ENCODE data around the gene HLCS. TPM values are rescaled to one million over a fixed set of nuclear protein-coding genes. Genes with fewer than 3 reads are reported as not detected.

Gene HLCS
- total RNA-seq, 1 experiment from 2014 or later: 18.9 TPM

DNA sequence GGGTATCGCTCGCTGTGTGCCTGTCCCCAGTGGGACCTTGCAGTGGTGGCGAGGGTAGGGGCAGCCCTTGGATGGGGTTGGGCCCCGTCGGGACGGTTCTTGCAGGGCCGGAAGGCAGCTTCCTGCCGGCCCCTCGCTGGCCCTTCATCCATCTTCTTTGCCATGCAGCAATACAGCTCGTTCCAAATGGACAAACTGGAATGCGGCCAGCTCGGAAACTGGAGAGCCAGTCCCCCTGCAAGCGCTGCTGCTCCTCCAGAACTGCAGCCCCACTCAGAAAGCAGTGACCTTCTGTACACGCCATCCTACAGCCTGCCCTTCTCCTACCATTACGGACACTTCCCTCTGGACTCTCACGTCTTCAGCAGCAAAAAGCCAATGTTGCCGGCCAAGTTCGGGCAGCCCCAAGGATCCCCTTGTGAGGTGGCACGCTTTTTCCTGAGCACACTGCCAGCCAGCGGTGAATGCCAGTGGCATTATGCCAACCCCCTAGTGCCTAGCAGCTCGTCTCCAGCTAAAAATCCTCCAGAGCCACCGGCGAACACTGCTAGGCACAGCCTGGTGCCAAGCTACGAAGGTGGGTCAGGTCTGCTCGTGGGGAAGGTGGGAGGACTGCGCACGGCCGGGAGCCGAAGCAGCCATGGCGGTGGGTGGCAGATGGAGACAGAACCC is 221.8 kb downstream of the HLCS start:
- in situ Hi-C loops (cut with HindIII; ENCODE audit: low sequenced_read_pairs): no loop called here
- DNase-seq (ENCODE audit: low spot score): peak; percentile 56

DNA sequence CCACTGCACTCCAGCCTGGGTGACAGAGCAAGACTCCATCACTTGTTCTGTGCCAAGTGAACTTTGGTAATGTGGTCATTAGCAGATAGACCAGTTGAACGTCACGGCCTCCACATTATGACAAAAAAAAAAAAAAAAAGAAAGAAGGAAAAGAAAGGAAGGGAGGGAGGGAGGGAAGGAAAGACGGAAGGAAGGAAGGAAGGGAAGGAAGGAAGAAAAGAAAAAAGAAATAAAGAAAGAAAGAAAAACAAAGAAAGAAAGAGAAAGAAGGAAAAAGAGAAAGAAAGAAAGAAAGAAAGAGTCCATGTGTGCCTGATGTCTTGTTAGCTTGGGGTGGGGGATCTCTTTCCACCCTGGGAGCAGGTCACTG is 222.3 kb downstream of the HLCS start:
- DNase-seq (ENCODE audit: low spot score): no peak
- in situ Hi-C loops (cut with HindIII; ENCODE audit: low sequenced_read_pairs): no loop called here

DNA sequence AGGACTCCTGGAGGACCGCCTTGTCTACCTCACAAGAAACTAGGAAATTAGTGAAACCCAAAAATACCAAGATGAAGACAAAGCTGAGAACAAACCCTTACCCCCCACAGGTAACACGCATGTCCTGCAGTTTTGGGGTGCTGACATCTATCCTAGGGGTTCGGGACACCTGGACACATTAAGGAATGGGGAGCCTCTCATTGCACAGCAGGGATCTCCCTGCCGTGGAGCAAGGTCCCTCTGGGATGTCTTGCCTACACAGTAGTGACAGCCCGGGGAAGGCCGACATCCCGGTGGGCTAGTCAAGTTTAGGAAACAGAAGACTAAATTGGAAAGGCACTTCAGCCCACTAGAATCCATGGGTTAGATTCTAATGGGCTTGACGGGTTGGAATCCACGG is 223.0 kb downstream of the HLCS start:
- no peak for DNase-seq (ENCODE audit: low spot score)
- in situ Hi-C loops (cut with HindIII; ENCODE audit: low sequenced_read_pairs): no loop called here

DNA sequence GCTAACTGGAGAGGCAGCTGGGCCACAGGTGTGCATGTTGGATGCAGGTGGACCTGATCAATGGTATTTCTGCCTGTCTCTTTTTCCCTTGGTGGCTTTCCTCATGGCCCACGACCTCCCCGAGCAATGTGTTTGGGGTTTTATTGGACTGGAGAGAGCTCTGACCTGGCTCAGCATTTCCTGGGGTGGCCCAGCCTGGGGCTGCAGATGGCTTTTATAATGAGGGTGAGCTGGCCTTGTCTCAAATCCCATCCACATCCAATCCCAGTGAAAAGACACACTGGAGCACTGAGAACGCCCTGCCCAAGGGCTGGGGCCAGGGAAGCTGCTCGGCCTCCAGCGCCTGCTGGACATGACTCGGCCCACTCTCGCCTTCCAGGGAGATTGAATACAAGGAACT is 223.5 kb downstream of the HLCS start:
- in situ Hi-C loops (cut with HindIII; ENCODE audit: low sequenced_read_pairs): no loop called here

DNA sequence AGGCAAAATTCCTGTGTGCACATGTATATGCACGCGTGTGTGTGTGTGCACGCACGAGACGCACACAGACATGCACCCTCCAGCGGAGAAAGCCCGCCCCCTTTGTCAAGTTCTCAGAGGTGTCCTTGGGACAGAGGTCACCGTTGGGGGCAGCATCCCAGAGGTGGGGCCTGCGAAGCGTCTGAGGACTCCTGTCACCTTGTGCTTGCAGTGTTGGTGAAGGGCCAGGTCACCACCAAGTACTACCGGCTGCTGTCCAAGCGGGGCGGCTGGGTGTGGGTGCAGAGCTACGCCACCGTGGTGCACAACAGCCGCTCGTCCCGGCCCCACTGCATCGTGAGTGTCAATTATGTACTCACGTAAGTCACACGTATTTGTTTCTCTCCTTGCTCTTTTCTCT is 225.0 kb downstream of the HLCS start:
- DNase-seq (ENCODE audit: low spot score): no peak
- in situ Hi-C loops (cut with HindIII; ENCODE audit: low sequenced_read_pairs): no loop called here

More for the DNA sequence above, 223.5 kb downstream of the HLCS start:
- DNase-seq (ENCODE audit: low spot score): no peak

DNA sequence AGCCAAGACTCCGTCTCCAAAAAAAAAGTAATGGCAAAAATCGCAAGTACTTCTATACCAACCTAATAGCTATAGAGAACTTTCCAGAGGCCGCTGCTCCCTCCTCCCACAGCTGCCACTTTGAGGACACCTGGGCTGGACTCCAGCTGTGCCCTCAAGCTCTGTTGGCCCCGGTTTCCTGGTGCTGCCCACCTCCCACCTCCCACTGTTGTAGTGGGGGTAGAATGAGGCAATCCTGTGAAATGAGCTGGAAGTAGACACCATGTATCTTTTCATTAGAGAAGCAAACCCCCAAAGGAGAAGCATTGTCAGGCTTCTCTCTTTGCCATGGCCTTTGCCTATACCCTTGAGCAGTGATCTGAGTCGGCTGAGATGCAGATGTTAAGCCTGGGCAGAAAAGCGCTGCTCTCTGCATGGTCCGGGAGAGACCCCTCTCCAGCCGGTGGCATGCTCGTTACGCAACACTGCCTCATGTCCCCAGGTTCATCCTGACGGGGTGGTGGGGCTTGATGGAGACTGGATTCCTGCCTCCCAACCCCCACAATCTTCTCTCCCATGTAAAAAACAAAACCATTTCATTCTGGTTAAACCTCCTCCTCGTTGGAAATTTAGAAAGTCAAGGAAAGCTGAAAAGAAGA is 227.9 kb downstream of the HLCS start:
- DNase-seq (ENCODE audit: low spot score): no peak
- in situ Hi-C loops (cut with HindIII; ENCODE audit: low sequenced_read_pairs): no loop called here

DNA sequence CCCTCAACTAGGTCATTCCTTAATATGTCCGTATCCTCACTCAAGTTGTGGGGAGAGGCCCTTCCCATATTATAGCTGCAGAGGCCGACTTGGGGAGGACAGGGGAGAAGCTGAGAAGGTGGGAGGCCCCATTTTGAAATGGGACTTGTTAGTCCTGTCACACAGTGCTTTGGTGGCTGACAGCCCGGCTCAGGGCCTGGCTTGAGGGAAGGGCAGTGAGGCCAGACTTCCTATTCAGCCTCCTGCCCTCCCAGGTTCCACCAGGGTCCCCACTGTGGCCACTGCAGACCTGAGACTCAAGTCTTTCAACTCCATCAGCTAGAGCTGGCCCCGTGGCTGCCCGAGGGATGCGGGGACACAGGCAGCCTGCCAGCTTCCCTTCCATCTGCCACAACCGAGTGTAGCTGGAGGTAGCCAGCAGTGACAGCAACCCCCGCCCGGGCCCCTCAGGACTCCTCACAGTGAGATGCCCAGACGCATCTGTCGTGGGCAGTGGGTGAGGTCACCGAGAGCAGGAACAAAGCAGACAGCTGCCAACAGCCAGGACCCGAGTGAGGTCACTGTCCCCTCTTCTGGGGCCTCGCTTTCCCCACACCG is 230.6 kb downstream of the HLCS start:
- DNase-seq (ENCODE audit: low spot score): no peak
- in situ Hi-C loops (cut with HindIII; ENCODE audit: low sequenced_read_pairs): no loop called here

DNA sequence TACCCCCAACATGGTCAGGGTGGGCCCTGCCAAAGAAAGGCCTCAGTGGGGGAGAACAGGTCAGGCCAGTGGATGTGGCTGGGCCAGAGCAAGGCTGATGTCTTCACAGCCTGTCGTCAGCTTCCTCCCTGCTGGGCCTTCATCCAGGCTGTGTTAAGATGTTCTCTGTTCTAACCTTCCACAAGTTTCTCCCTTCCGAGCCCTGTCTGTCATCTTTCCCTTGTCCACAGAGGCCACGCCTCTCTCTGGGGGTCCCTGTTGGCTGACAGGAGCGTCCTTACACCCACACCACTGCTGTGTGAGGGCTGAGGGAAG is 231.3 kb downstream of the HLCS start:
- in situ Hi-C loops (cut with HindIII; ENCODE audit: low sequenced_read_pairs): no loop called here

DNA sequence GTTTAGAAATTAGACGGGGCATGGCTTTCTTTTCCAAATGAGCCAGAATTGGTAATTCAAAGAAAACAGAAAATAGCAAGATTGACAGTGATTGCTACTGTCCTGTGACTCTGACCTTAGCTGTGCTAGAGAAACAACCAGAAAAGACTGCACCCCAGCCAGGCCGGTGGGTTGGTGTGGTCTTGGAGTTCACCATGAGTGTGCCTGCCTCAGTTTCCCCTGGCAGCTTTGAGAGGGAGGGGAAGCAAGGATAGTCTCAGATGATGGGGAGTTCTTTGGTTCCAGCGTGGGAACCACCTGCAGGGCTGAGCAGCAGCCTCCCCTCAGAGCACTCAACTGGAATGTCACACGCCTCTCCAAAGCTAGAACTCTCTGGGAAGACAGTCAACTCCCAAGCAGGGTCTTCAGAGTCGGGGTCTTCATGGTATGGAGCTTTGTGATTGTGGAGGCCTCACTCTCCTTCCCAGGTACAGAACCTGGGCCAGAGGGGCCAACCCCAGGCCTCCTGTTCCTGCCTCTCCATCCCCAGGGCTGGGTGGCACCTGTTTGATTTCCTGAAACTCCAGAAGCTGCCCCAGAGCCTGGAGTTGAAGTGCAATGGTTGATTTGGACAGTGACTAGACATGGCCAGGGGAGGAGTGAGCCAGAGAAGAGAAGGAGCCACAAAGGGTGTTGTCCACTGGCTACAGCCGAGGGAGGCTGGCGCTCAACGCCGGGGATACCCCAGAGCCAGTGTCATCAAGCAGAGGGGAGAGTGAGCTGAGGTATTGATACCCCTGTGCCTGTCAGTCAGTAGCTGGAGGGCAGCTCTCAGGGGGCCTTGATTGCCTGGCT is 231.9 kb downstream of the HLCS start:
- DNase-seq (ENCODE audit: low spot score): no peak
- in situ Hi-C loops (cut with HindIII; ENCODE audit: low sequenced_read_pairs): no loop called here

More for the DNA sequence above, 231.3 kb downstream of the HLCS start:
- no peak for DNase-seq (ENCODE audit: low spot score)

DNA sequence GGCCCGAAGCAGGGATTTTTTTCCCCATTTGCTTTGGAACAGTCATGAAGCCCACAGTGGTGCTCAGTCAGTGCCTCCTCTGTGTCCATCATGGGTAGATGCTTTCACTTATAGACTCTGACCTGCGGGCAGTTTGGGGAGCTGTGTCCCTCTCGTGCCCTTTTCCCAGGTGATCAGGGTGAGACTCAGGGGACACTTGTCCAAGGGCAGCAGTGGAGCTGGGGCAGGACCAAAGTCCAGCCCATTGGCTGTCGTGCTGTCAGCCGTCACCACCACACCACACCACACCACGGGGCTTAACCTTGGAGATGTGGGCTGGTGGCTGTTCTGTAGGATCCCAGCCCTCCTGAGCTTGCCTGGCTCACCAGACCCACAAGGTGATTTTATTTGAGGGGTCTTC is 232.6 kb downstream of the HLCS start:
- in situ Hi-C loops (cut with HindIII; ENCODE audit: low sequenced_read_pairs): no loop called here

DNA sequence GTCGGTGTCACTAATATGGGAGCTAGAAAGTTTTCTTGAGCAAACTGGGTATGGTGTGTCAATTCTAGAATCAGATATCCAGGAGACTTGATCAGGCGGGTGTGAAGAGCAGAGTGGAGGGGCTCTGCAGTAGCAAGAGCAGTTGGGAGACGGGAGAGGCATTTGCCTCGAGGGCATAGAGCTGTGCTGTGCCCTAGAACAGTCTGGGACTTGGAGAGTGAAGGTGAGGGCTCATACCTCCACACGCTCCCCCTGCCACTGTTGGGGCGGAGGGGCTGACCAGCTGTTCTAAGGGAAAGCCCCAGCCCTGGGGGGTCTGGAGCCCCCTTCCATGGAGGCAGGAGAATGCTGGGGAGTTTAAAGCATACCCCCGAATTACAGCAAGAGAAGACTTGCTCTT is 233.7 kb downstream of the HLCS start:
- no peak for DNase-seq (ENCODE audit: low spot score)
- in situ Hi-C loops (cut with HindIII; ENCODE audit: low sequenced_read_pairs): no loop called here

More for the DNA sequence above, 232.6 kb downstream of the HLCS start:
- no peak for DNase-seq (ENCODE audit: low spot score)

DNA sequence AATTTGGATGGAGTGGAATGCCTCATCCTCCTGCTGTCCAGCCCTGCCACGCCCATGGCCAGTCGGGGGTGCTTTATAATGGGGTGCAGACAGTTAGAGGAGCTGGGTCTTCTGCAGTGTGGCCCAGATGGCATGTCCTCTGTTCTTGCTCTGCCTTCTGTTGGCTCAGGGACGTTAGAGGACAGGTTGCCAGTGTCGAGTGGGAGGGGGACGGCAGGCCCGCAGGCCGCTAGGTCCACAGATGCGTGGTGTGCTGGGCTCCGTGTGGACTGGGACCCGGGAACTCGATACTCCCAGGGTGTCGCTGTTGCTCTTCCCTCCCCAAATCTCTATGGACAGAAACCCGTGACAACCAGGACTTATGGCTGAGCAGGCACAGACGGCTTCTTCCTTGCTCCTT is 234.3 kb downstream of the HLCS start:
- in situ Hi-C loops (cut with HindIII; ENCODE audit: low sequenced_read_pairs): no loop called here
- no peak for DNase-seq (ENCODE audit: low spot score)

DNA sequence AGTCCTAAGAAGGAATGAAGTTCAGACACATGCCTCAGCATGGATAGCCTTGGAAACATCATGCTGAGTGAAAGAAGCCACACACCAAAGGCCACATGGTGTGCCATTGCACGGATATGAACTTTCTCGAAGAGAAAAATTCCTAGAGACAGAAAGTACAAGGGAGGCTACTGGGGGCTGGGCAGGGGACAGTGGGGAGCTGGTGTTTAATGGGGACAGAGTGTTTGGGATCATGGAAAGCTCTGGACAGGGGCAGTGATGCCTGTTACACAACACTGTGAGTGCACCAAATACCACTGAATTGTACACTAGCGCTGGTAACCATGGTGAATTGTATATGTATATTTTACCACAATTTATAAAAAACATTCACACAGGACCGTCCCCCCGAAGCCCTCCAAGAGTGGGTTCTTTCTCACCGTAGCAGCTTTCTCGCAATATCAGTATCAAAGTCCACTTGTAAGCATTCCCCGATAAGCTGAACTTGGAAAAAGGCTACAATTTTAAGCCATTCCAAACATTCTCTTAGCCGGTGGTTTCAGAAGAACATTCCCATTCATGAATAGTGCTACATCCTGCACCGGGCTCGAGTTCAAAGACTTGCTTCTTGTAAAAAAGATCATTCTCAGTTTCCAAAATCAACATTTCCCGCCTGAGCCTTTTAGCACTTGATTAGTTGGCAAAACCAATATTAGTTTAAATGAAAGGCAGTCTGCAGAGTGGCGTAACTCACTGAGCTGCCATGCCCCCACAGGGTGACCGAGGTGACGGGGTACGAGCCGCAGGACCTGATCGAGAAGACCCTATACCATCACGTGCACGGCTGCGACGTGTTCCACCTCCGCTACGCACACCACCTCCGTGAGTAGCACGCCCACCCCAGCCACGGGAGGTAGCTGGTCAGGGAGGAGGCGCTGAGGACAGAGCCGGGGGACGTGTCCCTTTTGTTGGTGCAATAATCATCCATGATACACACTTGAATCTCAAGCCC is 235.9 kb downstream of the HLCS start:
- in situ Hi-C loops (cut with HindIII; ENCODE audit: low sequenced_read_pairs): no loop called here
- DNase-seq (ENCODE audit: low spot score): no peak

DNA sequence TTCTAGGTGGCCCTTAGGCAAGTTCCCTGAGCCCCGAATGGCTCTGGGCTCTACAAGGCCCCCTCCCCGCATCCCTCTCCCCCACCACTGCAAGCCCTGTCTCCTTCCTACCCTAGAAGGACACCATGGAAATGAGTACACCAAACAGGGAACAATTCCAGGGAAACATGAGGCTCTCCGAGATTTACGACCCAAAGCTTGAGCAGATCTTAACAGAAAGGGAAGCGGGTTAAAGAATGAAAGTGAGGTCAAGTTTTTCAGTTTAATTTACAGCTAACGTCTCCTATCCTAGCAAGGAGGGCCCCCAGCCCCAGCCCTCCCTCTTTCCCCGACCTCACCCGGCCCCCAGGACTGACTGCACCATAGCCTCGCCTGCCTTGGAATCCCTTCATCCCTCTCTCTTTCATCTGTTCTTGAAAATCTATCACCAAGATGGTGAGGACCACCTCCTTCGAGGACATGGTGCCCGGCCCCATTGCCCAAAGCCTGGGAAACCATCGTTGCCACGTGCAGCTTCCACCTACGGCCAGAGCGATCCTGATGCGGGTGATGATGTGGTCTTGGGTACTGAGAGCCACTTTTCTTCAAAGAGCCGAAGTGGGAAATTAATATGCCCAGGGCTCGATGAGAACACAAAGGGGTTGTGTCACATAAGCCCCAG is 237.0 kb downstream of the HLCS start:
- in situ Hi-C loops (cut with HindIII; ENCODE audit: low sequenced_read_pairs): loop anchor here (10.0 kb wide), 1 partner anchor 215 kb away; no protein-coding TSS in a partner anchor
- no peak for DNase-seq (ENCODE audit: low spot score)

DNA sequence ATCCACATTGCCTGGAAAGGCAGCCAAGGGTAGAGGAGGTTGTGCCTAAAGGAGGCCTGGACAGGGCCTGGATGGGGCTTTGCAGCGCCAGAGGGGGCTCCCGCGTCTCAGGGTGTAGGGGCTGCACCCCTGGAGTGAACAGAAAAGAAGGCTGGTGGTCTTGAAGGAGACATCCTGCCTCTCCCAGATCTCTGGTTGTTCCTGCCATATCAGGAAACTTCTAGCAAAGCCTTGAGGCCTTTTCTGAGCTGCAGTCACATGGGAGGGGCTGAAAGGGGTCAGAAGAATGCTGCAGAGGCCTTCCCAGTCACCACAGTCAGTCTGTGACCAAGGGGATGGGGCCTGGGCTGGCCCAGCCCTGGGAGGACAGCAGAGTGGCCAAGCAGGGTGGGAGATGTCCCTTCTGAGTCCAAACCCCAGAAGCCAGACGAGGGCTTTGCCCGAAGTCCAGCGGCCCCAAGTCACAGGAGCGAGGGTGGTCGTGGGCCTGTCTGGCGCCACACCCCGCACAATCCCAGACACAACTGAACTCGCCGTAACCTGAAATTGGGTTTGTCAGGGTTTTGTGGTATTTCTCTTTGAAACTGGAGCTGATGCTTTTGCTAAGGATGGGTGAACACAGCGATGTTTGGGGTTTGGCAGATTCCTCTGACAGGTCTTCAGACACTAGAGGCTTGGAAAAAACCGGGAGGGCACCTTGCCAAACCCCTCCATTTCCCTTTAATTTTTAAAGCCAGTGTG is 237.9 kb downstream of the HLCS start:
- DNase-seq (ENCODE audit: low spot score): no peak

DNA sequence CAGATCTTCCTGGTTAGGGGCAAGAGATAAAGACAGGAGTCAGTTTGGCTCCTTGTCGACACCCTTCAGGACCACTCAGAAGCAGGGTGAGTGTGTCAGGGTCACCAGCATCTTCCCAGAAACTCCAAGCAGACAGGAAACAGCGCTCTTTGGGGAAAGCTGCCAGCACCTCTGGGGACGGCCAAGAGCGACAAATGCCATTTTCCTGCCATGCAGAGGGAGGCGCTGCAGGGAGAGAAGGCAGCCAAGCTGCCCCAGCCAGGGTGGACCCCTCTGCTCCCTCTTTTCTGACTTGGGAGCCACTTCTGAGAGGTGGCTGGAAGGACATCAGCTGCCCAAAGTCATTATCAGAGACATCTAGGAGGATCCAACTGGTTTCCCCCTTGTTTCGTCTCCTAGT is 238.6 kb downstream of the HLCS start:
- in situ Hi-C loops (cut with HindIII; ENCODE audit: low sequenced_read_pairs): loop anchor here (10.0 kb wide), 1 partner anchor 217 kb away; no protein-coding TSS in a partner anchor
- no peak for DNase-seq (ENCODE audit: low spot score)

More for the DNA sequence above, 237.9 kb downstream of the HLCS start:
- in situ Hi-C loops (cut with HindIII; ENCODE audit: low sequenced_read_pairs): loop anchor here (10.0 kb wide), 1 partner anchor 216 kb away; no protein-coding TSS in a partner anchor

DNA sequence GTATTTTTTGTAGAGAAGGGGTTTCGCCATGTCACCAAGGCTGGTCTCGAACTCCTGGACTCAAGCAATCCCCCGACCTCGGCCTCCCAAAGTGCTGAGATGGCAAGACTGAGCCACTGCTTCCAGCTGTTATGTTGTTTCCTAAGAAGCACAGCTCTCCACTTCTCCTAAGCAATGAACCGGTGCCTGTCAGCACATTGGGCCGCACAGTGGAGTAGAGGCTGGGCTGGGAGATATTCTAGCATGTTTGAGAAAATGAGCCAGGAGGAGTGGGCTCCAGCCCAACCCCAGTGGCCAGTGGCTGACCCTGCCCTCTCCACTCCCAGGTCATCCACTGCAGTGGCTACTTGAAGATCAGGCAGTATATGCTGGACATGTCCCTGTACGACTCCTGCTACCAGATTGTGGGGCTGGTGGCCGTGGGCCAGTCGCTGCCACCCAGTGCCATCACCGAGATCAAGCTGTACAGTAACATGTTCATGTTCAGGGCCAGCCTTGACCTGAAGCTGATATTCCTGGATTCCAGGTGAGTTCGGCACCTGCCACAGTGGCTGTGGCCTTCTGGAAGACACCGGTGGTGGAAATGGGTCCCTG is 240.6 kb downstream of the HLCS start:
- in situ Hi-C loops (cut with HindIII; ENCODE audit: low sequenced_read_pairs): loop anchor here (10.0 kb wide), 1 partner anchor 219 kb away; no protein-coding TSS in a partner anchor
- DNase-seq (ENCODE audit: low spot score): no peak

All from G401 (cell line).